Adrenal gland (tissue), 12 donors: ENCODE measurements around the gene SEMA4B. TPM values are rescaled to one million over a fixed set of nuclear protein-coding genes. Genes with fewer than 3 reads are reported as not detected.

Experiments
- DNase-seq, 7 donors: peaks; one replicate each; pipeline ENCODE4 v3.0.0-alpha.2; 2019 to 2020
- H3K27ac ChIP-seq, 5 donors: fragments of 200-600 bp; sonication (generic) in 4 of 5; 1 replicate in 3 of 5; 2 replicates in 2 of 5; pipeline versions ENCODE4 v1.5.1 to v1.8.0; 2016 to 2020; ENCODE audit warnings: mild to moderate bottlenecking in 1 of 5
- H3K27me3 ChIP-seq: fragments of 200-600 bp; 2 replicates; pipeline ENCODE4 v1.8.0; 2021
- H3K36me3 ChIP-seq, 2 donors: fragments of 200-600 bp; replicated peaks in 1 of 2; 1 replicate in 1 of 2; 2 replicates in 1 of 2; pipeline versions ENCODE4 v1.5.1 to v1.8.0; 2018 to 2022
- H3K4me1 ChIP-seq, 2 donors: fragments of 200-600 bp; replicated peaks in 1 of 2; 1 replicate in 1 of 2; 2 replicates in 1 of 2; pipeline versions ENCODE4 v1.5.1 to v1.8.0; 2018 to 2021
- H3K4me3 ChIP-seq, 4 donors: fragments of 200-600 bp; sonication (generic) in 3 of 4; one replicate each; pipeline ENCODE4 v1.5.1; 2016 to 2018
- H3K9me3 ChIP-seq, 3 donors: fragments of 200-600 bp; sonication (generic) in 1 of 3; replicated peaks in 1 of 3; 1 replicate in 2 of 3; 2 replicates in 1 of 3; pipeline versions ENCODE4 v1.5.1 to v1.8.0; 2016 to 2021
- POLR2A ChIP-seq, 2 donors: fragments of 450-650 bp; IDR thresholded peaks; one replicate each; pipeline ENCODE4 v1.6.1; 2017; ENCODE audit warnings: antibody characterized with exemption in 2 of 2, mild to moderate bottlenecking in 2 of 2, moderate library complexity in 1 of 2
- WGBS, 4 donors: extraction: QIAGEN DNeasy Blood & Tissue Kit in 2 of 4; methylation state at CpG; one replicate each; pipeline versions ENCODE4 v1.1.5 to v1.1.7; 2013 to 2017; 5-methylcytosine and 5-hydroxymethylcytosine counted together
- intact Hi-C, 2 donors: fragments of 100-400 bp; cut with DNase I; formaldehyde crosslinking; loops; one replicate each; pipeline versions ENCODE4 v1.14.1 to v1.15.0; 2022 to 2023
- polyA plus RNA-seq, 3 donors: library from polyadenylated mRNA; stranded (reverse); fragments of 200-250 nt in 2 of 3; fragments of 350-450 nt in 1 of 3; fragmentation: Illumina TruSeq in 1 of 3; extraction: RNeasy Lipid Tissue Mini Kit (QIAGEN cat#74804) in 1 of 3; gene quantifications; one replicate each; pipeline ENCODE4 v1.2.3, GENCODE V29; 2013 to 2014
- total RNA-seq, 9 donors: library from RNA; depleted of rRNA in 4 of 9; stranded (reverse); fragments of >200 nt in 4 of 9; fragments of 120-200 nt in 1 of 9; fragmentation: NEBNext Ultra II Directional in 1 of 9; extraction: Animal tissue kit (Norgen Biotek cat#: 25700) in 1 of 9; gene quantifications; one replicate each; pipeline versions ENCODE4 v1.1.0 to v1.2.4, GENCODE V29; 2013 to 2023
- TF ChIP-seq, protein P1 (sequence below), 6 experiments: fragments of 450-650 bp in 4 of 6; fragments of 200-600 bp in 2 of 6; sonication (generic) in 1 of 6; IDR thresholded peaks; 1 replicate in 5 of 6; 2 replicates in 1 of 6; pipeline versions ENCODE4 v1.5.1 to v1.8.0; 2016 to 2021; ENCODE audit warnings: antibody characterized with exemption in 6 of 6, mild to moderate bottlenecking in 2 of 6, moderate library complexity in 1 of 6
- donor health status: healthy with polysubstance abuse.
- donor health status: Bipolar disorder and iron deficiency.
- donor health status: DM: yes; HTN: yes; CAD: no.
- donor health status: DM: no; HTN: no; CAD: no.
- donor health status: DM: no; HTN: no; CAD: no.
- donor health status: DM: yes; HTN: yes; CAD: no.

Gene SEMA4B
- total and polyA plus RNA-seq, 12 donors = 10.6 to 155 (median 85.1) TPM

DNA sequence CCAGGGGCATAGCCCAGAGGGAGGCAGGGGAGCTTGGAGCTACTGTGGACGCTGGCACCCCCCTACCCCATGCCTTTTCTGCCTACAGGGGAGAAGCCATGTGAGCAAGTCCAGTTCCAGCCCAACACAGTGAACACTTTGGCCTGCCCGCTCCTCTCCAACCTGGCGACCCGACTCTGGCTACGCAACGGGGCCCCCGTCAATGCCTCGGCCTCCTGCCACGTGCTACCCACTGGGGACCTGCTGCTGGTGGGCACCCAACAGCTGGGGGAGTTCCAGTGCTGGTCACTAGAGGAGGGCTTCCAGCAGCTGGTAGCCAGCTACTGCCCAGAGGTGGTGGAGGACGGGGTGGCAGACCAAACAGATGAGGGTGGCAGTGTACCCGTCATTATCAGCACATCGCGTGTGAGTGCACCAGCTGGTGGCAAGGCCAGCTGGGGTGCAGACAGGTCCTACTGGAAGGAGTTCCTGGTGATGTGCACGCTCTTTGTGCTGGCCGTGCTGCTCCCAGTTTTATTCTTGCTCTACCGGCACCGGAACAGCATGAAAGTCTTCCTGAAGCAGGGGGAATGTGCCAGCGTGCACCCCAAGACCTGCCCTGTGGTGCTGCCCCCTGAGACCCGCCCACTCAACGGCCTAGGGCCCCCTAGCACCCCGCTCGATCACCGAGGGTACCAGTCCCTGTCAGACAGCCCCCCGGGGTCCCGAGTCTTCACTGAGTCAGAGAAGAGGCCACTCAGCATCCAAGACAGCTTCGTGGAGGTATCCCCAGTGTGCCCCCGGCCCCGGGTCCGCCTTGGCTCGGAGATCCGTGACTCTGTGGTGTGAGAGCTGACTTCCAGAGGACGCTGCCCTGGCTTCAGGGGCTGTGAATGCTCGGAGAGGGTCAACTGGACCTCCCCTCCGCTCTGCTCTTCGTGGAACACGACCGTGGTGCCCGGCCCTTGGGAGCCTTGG, 27.0 kb downstream of the SEMA4B start:
- Histone ChIP-seq H3K4me1 (peaks cover 30 to 41% of the 10 kb centered on the region in 2 donors), H3K27me3 (no peaks in the 10 kb centered on the region), H3K4me3 (no peak overlapping the region), H3K9me3 (no peaks in the 10 kb centered on the region), H3K27ac (peak overlapping the region in 1 of 5 donors; percentile 28), H3K36me3 (peaks cover 0 to 76% of the 10 kb centered on the region in 2 donors)
- no peak for DNase-seq
- 85 to 90% (median 88%) methylated on average over 13 to 38 of the region's 38 CpGs for WGBS, 4 donors
- TF ChIP-seq POLR2A (IDR thresholded peaks at IDR 0.05) = no peak
- TF ChIP-seq, protein P1, sequence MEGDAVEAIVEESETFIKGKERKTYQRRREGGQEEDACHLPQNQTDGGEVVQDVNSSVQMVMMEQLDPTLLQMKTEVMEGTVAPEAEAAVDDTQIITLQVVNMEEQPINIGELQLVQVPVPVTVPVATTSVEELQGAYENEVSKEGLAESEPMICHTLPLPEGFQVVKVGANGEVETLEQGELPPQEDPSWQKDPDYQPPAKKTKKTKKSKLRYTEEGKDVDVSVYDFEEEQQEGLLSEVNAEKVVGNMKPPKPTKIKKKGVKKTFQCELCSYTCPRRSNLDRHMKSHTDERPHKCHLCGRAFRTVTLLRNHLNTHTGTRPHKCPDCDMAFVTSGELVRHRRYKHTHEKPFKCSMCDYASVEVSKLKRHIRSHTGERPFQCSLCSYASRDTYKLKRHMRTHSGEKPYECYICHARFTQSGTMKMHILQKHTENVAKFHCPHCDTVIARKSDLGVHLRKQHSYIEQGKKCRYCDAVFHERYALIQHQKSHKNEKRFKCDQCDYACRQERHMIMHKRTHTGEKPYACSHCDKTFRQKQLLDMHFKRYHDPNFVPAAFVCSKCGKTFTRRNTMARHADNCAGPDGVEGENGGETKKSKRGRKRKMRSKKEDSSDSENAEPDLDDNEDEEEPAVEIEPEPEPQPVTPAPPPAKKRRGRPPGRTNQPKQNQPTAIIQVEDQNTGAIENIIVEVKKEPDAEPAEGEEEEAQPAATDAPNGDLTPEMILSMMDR (IDR thresholded peaks at IDR 0.05) = no peak
- intact Hi-C loops = no loop called here

DNA sequence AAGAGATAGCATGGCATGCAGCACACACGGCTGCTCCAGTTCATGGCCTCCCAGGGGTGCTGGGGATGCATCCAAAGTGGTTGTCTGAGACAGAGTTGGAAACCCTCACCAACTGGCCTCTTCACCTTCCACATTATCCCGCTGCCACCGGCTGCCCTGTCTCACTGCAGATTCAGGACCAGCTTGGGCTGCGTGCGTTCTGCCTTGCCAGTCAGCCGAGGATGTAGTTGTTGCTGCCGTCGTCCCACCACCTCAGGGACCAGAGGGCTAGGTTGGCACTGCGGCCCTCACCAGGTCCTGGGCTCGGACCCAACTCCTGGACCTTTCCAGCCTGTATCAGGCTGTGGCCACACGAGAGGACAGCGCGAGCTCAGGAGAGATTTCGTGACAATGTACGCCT, 27.8 kb downstream of the SEMA4B start:
- Histone ChIP-seq H3K36me3 (peaks cover 0 to 67% of the 10 kb centered on the region in 2 donors), H3K4me1 (peaks cover 30 to 42% of the 10 kb centered on the region in 2 donors), H3K4me3 (no peak overlapping the region), H3K9me3 (no peaks in the 10 kb centered on the region), H3K27me3 (no peaks in the 10 kb centered on the region), H3K27ac (peak overlapping the region in 2 of 5 donors; percentile 20 to 97)
- no peak for TF ChIP-seq POLR2A (IDR thresholded peaks at IDR 0.05)
- TF ChIP-seq, protein P1 (IDR thresholded peaks at IDR 0.05) = no peak
- WGBS, 4 donors = 83 to 90% (median 86%) methylated on average over 10 to 15 of the region's 15 CpGs
- intact Hi-C loops = no loop called here
- DNase-seq = no peak

DNA sequence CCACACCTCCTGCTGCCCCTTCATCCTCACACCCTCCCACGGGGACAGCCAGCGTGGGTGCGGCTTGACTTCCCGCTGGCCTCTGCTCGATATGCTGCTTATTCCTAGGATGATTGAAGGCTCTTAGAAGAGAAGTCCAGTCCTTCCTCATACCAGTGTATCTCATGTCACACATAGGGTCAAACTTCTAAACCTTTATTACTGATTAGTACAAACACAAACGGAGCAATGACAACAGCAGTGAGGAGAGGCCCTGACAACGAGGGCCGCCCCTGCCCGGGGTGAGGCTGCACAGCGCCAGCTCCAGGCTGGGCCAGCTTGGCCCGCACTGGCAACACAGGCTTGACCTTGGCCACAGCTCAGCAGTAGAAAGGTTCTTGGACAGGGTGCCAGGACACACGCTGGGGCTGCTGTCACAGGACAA, 29.0 kb downstream of the SEMA4B start:
- peak in 1 of 2 donors; percentile 59 for TF ChIP-seq POLR2A (IDR thresholded peaks at IDR 0.05)
- TF ChIP-seq, protein P1 (IDR thresholded peaks at IDR 0.05) = no peak
- WGBS, 4 donors = 35 to 46% (median 43%) methylated on average over 10 to 12 of the region's 12 CpGs
- no peaks in the 10 kb centered on the region for H3K27me3 ChIP-seq
- no peaks in the 10 kb centered on the region for H3K9me3 ChIP-seq
- peak; percentile 82 to 95 (median 92) for DNase-seq
- peak overlapping the region; percentile 86 to 97 (median 90) for H3K27ac ChIP-seq
- intact Hi-C loops = no loop called here
- H3K4me3 ChIP-seq = no peak overlapping the region
- peaks cover 0 to 56% of the 10 kb centered on the region in 2 donors for H3K36me3 ChIP-seq
- peaks cover 40 to 51% of the 10 kb centered on the region in 2 donors for H3K4me1 ChIP-seq

DNA sequence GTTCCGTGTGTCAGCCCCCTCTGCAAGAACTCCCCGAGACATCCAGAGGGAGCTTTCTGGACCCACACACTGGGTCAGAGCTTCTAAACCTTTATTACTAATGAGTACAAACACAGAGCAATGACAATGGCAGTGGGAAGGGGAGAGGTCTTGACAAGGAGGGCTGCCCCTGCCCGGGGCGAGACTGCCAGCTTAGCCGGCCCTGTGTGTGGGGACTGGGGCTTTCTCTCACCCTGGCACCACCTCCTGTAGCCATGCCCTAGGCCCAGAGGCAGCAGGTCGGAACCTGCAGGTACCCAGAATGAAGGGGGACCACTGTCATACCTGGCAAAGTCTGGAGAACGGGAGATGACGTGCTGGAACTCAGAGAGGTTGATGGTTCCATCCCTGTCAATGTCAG, 29.5 kb downstream of the SEMA4B start:
- intact Hi-C loops = no loop called here
- H3K36me3 ChIP-seq = peaks cover 0 to 51% of the 10 kb centered on the region in 2 donors
- no peaks in the 10 kb centered on the region for H3K9me3 ChIP-seq
- 53 to 83% (median 55%) methylated on average over 2 to 8 of the region's 8 CpGs for WGBS, 4 donors
- DNase-seq = no peak
- no peaks in the 10 kb centered on the region for H3K27me3 ChIP-seq
- peaks cover 41 to 53% of the 10 kb centered on the region in 2 donors for H3K4me1 ChIP-seq
- peak overlapping the region; percentile 86 to 97 (median 90) for H3K27ac ChIP-seq
- TF ChIP-seq POLR2A (IDR thresholded peaks at IDR 0.05) = no peak
- TF ChIP-seq, protein P1 (IDR thresholded peaks at IDR 0.05) = no peak
- no peak overlapping the region for H3K4me3 ChIP-seq
